Measurements from ENCODE around the gene ATXN7L2. TPM values are rescaled to one million over a fixed set of nuclear protein-coding genes. Genes with fewer than 3 reads are reported as not detected.

ATXN7L2 gene
- total RNA-seq, 1 experiment from 2014 or later, result 17.3 TPM

GRCh38 chr1:109468903-109469302 is 14.8 kb upstream of the ATXN7L2 start:
- Mint-ChIP-seq H3K4me3 (no peak overlapping the region), H3K27me3 (ENCODE audit: low read depth) (peaks cover 73% of the 10 kb centered on the region), H3K9me3 (peaks cover 0 to 3% of the 10 kb centered on the region in 2 experiments; a peak in 1 of 5 replicates), H3K27ac (no peak overlapping the region), H3K36me3 (ENCODE audit: insufficient read depth in 1 of 3, low read depth in 3 of 3) (no peaks in the 10 kb centered on the region), H3K4me1 (peaks cover 21 to 22% of the 10 kb centered on the region in 2 experiments)
- Histone ChIP-seq H3K23me2 (ENCODE audit: insufficient read length, low read depth, low read length, poor library complexity, severe bottlenecking) (peaks cover 15% of the 10 kb centered on the region), H3K79me2 (ENCODE audit: insufficient read depth, low read length) (no peaks in the 10 kb centered on the region), H3K14ac (ENCODE audit: insufficient read depth, low read length) (no peak overlapping the region), H2BK12ac (ENCODE audit: insufficient read length, low read depth, low read length) (no peak overlapping the region), H3K56ac (ENCODE audit: insufficient read length, low read depth, low read length) (no peak overlapping the region), H3K4me1 (ENCODE audit: insufficient read depth, low read length) (no peaks in the 10 kb centered on the region; the same call in 1 of the 2 replicates), H4K20me1 (ENCODE audit: control insufficient read depth, insufficient read depth, insufficient read length) (no peaks in the 10 kb centered on the region), H2AK5ac (ENCODE audit: insufficient read length, low read length) (no peak overlapping the region), H4K5ac (ENCODE audit: insufficient read length, low read depth, low read length) (no peak overlapping the region), H2AFZ (ENCODE audit: low read length) (no peak overlapping the region), H3K9me3 (ENCODE audit: control insufficient read depth, low read depth, low read length) (no peaks in the 10 kb centered on the region), H3K18ac (ENCODE audit: insufficient read length, low read depth, low read length) (no peak overlapping the region), H3T11ph (ENCODE audit: low read length) (no peak overlapping the region), H3K23ac (ENCODE audit: insufficient read length, low read depth, low read length) (no peak overlapping the region), H2BK15ac (ENCODE audit: low read depth, low read length) (no peak overlapping the region), H4K91ac (ENCODE audit: insufficient read length, low read depth, low read length) (no peak overlapping the region), H3K27ac (ENCODE audit: insufficient read length, low read depth, low read length) (no peak overlapping the region), H2BK5ac (ENCODE audit: insufficient read length, low read length) (no peak overlapping the region), H2BK20ac (ENCODE audit: low read depth, low read length, poor library complexity, severe bottlenecking) (no peak overlapping the region), H3K79me1 (ENCODE audit: insufficient read depth, low read depth, low read length, poor library complexity, severe bottlenecking) (no peaks in the 10 kb centered on the region), H3K27me3 (ENCODE audit: insufficient read depth, low read length) (peaks cover 14% of the 10 kb centered on the region; the same call in 1 of the 2 replicates), H4K8ac (replicated peaks; ENCODE audit: insufficient read length, low read depth, low read length) (no peak overlapping the region), H2BK120ac (ENCODE audit: low read depth, low read length, poor library complexity, severe bottlenecking) (no peak overlapping the region), H3K4me2 (ENCODE audit: insufficient read depth, insufficient read length, low read length) (peak overlapping the region; percentile 38), H3K4ac (ENCODE audit: low read depth, low read length) (no peak overlapping the region), H3K9ac (ENCODE audit: extremely low read depth, insufficient read length, low read length) (no peak overlapping the region)
- WGBS (ENCODE audit: extremely low coverage, insufficient read length, low lambda C conversion rate), result no CpG with 5 or more reads among the region's 2 CpGs
- DNase-seq, result no peak
- no peak for TF ChIP-seq CTCF (conservative IDR thresholded peaks at IDR 0.05)

Data from H9 (cell line).